GM18951 (cell line): Measurements from ENCODE around the gene SLC4A9.

Source experiments
- POLR2A ChIP-seq: IDR thresholded peaks from 4 replicates; pipeline ENCODE4 v1.6.1; 2011; ENCODE audit warnings: mild to moderate bottlenecking; ENCODE audit not compliant: insufficient read length, insufficient read depth; ENCODE audit errors: extremely low read depth
- in situ Hi-C: fragments of 300-500 bp; cut with MboI; formaldehyde crosslinking; loops from one replicate; pipeline ENCODE4 v1.12.0; 2022; ENCODE audit warnings: low sequenced_read_pairs, mixed read lengths, inconsistent platforms; ENCODE audit not compliant: unreplicated experiment

The SLC4A9 gene

DNA sequence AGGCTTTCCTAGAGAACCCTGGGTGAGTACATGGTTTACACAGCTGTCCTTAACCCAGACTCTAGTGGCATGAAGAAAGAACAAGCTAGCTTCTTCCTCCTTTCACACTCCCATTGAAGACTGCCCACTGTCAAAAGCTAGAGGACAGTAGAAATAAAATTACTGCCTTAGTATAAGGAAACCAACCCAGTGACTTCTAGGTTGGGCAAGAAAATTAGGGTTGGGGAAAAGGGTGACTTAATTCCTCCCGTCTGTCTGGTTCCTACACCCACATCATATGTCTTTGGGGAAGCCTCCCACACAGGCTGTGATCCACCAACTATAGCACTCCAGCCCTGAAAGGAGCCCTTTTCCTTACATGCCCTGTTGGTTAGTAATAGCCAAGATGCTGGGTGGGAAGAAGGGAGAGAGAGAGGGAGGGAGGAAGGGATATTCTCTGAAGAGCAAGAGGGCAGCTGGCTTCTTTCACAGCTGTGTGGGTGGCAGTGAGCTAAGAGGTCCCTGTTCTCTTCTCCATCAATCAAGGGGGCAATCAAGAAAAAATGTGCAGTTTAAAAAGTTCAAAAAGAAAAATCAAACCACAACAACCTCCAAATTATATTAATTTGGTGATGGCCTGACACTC lies 35.3 kb upstream of the SLC4A9 start:
- in situ Hi-C loops = no loop called here
- no peak for TF ChIP-seq POLR2A

DNA sequence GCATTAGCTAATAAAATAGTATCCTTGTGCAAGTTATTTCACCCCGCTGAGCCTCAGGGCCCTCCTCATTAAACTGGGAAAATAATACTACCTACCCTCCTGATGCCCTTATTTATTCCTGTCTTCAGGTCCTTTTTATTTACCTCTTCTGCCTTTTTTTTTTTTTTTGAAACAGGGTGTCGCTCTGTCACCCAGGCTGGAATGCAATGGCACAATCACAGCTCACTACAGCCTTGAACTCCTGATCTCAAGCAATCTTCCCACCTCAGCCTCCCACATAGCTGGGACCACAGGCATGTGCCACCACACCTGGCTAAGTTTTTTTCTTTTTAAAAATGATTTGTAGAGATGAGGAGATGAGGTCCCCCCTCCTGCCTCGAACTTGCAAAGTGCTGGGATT lies 34.5 kb upstream of the SLC4A9 start:
- in situ Hi-C loops = no loop called here
- no peak for TF ChIP-seq POLR2A

DNA sequence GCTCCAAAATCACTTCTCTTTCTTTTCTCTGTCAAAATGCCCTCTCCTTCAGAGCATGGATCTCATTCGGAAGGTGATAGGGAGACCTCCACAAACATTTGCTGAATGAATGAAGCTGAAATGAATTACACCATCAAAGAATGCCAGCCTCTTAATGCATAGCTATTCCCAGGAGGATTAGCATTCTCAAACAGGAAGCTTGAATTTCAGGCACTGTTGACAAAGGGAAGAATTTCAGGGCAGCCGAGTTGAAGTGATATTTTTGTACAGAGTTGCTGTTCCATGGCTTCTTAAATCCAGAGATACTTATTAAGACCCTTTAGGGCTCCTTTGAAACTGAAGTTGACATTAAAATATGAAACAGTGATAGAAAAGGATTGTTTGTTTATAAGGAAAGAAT lies 32.4 kb upstream of the SLC4A9 start:
- no peak for TF ChIP-seq POLR2A
- in situ Hi-C loops = no loop called here

DNA sequence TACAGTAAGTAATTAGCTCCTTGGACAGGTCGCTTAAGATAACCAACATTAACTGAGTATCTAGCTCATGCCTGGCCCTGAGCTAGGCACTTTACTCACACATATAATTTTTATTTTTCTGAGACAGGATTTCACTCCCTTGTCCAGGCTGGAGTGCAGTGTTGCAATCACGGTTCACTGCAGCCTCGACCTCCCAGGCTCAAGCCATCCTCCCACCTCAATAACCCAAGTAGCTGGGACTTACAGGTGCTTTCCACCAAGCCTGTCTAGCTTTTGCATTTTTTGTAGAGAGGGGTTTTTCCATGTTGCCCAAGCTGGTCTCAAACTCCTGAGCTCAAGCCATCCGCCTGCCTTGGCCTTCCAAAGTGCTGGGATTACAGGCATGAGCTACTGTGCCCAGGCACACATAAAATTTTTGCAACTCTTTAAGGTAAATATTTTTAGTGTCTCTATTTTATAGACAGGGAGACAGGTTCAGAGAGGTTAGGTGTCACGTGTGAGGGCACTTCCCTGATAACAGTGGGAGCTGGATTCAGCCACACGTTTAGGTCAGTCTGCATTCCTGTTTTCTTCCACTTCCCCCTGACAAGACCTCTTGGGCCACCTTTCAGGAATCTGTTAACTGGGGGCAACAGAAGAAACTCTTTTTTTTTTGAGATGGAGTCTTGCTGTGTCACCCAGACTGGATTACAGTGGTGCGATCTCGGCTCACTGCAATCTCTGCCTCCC lies 31.8 kb upstream of the SLC4A9 start:
- in situ Hi-C loops = no loop called here
- TF ChIP-seq POLR2A = no peak

DNA sequence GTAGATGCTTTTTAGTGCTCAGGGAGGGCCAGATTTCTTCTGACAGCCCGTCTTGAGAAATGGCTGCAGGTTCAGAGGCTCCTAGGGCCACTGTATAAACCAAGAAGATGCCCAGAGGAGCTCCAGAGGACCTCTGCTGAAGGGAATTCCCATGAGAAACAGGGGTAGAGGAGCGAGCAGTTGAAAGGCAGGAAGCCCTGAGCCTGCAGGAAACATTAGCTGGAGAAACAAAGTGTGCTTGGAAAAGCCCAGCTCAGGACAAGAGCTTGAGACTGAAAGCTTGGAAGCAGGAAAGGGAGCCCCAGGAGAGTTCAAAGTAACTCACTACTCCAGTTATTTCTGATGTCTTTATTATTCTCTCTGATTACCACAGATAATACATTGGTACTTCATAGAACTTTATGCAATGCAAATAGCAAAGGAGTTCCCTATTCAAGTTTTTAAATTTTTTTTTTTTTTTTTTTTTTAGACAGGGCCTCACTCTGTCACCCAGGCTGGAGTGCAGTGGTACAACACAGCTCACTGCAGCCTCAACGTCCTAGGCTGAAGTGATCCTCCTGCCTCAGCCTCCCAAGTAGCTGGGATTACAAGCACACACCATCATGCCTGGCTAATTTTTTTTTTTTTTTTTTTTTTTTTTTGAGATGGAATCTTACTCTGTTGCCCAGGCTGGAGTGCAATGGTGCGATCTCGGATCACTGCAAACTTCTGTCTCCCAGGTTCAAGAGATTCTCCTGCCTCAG lies 30.1 kb upstream of the SLC4A9 start:
- no peak for TF ChIP-seq POLR2A

DNA sequence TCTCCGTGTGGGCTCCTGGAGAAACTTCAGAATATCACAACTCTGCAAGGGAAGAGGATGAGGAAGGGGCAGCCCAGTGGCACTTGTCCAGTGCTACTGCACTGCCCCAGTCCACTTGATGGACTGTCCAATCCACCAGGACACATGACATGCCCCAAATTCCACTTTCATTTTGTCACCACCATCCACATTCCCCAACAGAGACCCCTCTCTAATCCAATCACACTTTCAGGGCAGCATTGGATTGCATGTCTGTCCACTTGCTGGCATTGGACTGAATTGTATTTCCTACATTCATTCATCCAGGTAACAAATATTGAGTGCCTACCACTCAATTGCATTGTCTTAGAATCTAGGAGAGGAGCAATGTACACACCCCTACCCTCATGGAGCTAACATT lies 28.4 kb upstream of the SLC4A9 start:
- in situ Hi-C loops = loop anchor here (5.0 kb wide), 1 partner anchor 74 kb away; no protein-coding TSS in a partner anchor
- TF ChIP-seq POLR2A = no peak

More for the DNA sequence above, 30.1 kb upstream of the SLC4A9 start:
- in situ Hi-C loops = loop anchor here (5.0 kb wide), 1 partner anchor 73 kb away; no protein-coding TSS in a partner anchor

DNA sequence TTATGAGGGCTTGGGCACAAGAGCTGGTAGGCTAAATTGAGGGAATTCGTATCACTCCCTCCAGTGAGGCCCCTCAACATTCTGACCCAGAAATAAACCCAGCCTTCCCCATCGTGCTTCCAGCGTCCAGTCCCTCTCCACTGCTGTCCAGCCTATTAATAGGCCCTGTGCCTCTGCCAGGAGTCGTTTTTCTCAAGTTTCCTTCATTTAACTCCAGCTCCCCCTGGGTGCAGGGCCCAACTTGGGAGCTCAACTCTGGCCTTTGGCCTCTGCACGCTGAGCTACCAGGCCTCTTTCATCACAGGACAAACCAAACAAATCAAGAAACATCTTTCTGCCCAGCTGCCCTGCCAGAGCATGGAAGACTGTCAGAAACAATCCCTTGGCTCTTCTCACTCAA lies 23.6 kb upstream of the SLC4A9 start:
- in situ Hi-C loops = no loop called here
- TF ChIP-seq POLR2A = no peak

DNA sequence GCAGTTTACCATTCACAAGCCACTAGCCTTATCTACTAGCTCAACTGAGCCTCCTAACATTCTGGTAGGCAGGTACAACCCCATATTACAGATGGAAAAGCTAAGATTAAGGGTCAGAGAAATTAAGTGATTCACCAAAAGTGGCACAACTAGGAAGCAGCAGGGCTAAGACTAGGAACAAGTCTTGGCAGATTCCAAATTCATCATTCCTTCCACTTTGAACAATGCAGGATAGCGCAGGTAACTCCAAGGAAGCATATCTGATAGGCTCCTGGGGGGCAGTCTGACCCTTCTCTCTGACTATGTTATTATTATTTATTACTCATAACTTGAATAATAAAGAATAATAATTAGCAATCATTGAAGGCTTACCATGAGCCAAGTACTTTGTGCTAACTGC lies 22.1 kb upstream of the SLC4A9 start:
- in situ Hi-C loops = no loop called here
- no peak for TF ChIP-seq POLR2A

DNA sequence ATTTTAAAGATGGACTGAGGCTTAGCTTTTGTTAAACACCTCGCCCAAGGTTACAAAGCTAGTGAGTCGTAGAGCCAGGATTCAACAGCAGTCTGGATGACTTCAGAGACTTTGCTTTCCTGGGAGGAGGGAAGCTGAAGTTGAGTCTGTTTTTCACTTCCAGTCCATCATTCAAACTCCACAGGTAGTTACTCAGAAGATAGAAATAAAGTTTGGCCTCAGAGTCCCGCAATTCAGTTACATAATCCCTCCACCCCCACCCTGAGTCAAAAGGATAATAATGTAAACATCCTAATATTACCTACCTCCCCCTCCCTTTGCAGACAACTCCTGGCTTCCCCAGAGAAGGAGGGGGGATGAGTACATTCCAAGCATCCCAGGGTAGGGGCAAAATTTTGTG lies 21.7 kb upstream of the SLC4A9 start:
- in situ Hi-C loops = no loop called here
- TF ChIP-seq POLR2A = no peak

DNA sequence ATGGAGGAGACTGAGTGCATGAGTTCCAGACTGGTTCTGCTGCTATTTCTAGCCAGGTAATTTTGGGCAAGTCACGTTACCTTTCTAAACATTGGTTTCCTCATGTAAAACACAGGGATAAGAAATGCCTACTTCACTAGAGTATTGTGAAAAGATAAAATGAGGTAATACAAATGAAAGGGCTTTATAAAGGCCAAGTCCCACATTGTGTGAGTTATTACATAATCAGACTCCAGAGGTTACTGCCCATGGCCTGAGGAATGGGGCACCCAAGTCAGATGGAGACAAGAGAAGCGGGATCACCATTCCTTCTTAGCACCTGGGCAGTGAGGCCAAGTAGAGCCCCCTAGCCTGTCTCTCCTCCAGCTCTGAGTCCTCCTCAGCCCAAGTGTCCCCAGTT lies 21.1 kb upstream of the SLC4A9 start:
- no peak for TF ChIP-seq POLR2A
- in situ Hi-C loops = no loop called here

DNA sequence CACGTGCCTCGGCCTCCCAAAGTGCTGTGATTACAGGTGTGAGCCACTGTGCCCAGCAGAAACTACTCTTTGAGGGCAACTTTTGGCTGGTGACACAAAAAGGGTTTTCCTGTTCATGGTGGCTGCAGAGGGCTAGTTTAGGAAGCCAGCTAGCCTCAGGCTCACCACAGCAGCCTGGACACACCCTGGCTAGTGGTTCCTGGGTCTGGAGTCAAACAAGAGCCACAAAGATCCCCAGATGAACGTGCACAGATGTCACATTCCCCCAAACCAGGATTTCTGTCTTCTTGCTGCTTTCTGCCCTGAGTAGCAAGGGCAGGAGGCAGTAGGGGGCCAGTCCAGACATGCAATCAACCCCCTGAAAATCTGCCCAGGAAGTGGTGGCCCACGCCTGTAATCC lies 20.4 kb upstream of the SLC4A9 start:
- no peak for TF ChIP-seq POLR2A
- in situ Hi-C loops = no loop called here

DNA sequence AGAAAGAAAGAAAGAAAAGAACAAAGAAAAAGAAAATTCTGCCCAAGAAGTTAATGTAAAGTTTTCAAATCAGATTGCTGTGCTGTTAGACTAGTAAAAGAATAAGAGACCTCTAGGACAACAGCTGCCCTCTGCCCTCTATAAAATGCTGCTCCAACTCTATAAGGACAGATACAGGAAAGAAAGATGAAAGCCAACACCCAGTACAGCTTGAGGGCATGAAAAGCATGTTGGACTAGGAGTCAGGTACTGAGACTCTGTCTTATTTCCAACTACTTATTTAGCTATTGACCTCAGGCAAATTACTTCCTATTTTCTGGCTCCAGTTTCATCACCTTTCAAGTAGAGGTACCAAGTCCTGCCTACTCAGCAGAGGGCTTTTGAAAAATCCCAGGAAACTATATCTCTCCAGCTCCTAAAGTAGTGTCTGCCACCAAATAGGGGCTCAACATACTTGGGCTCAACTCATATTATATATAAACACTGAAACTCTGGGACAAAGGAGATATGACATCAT lies 19.3 kb upstream of the SLC4A9 start:
- no peak for TF ChIP-seq POLR2A
- in situ Hi-C loops = no loop called here

DNA sequence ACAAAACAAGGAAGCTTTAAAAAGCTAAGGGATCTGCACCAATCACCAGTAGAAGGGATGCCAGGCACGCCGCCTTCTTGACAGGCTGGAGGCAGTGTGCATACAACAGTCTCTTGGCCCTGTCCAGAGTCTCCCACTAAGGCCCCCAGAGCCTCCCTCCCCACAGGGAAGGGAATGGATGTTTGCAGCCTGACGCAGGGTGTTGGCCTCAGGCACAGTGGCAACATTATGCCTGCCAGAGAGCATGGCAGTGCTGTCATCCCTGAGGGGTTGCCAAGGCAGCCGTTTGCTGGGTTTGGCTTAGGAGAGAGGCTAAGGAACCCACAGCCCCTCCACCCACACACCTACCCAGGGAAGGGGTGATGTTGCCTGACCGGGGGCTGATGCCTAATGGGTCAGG lies 18.4 kb upstream of the SLC4A9 start:
- in situ Hi-C loops = no loop called here
- no peak for TF ChIP-seq POLR2A
